Measurements from ENCODE around the gene LIM2. TPM values are rescaled to one million over a fixed set of nuclear protein-coding genes. Genes with fewer than 3 reads are reported as not detected.

The LIM2 gene
- total RNA-seq, 1 experiment from 2014 or later = not detected

DNA sequence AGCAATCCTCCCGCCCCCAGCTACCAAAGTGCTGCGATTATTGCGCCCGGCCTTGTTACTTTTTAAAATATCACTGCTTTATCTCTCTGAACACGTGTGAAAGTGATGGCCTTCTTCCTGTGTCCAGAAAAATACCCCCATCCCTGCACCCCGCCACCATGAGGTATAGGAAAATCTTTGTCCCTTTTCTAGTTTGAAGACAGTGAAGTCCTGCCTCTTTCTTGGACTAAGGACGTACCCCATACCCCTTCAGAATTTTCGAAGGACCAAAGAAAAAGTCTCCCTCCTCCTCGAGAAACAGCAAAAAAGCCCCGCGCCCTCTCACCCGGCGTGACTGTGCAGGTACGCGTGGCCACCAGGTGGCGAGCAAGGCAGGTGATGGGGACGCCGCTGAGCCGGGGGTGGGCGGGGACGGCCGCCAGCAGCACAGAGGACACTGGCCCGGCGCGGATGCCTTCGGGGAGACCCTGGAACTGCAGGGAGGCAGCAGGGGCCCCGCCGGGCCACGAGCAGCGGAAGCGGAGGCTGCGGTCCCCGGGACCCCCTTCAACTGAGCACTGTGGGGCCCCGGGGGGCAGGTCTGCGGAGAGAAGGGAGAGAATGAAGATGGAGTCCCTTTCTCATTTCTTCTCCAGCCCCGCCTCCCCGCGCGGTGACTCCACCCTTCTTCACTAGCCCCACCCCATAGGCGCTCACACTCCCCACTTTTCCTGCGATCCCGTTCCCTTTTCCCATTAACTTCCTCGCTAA is 49.0 kb downstream of the LIM2 start:
- peak overlapping the region; percentile 89 for H3K4me3 Mint-ChIP-seq
- H3K9me3 Mint-ChIP-seq = peaks cover 9% of the 10 kb centered on the region
- ChIA-PET POLR2A (interaction anchor here (1.4 kb wide), 1 partner anchor 29 kb away, joined by 4 read pairs; no protein-coding TSS in a partner anchor), CTCF (interaction anchor here (0.7 to 4.6 kb wide), 26 partner anchors 10 to 323 kb away, joined by 3 to 37 read pairs (median 6); partner anchors contain the start of genes C19orf84, ETFB and LIM2)
- DNase-seq (ENCODE audit: low spot score) (peak; percentile 91), ATAC-seq (peak; percentile 50)
- H3K27ac Mint-ChIP-seq = peak overlapping the region; percentile 98
- peaks cover 26% of the 10 kb centered on the region for H3K27me3 Mint-ChIP-seq (ENCODE audit: low read depth)
- peaks cover 21% of the 10 kb centered on the region for H3K36me3 Mint-ChIP-seq
- H3K4me1 Mint-ChIP-seq = peaks cover 32% of the 10 kb centered on the region
- TF ChIP-seq, protein P1, sequence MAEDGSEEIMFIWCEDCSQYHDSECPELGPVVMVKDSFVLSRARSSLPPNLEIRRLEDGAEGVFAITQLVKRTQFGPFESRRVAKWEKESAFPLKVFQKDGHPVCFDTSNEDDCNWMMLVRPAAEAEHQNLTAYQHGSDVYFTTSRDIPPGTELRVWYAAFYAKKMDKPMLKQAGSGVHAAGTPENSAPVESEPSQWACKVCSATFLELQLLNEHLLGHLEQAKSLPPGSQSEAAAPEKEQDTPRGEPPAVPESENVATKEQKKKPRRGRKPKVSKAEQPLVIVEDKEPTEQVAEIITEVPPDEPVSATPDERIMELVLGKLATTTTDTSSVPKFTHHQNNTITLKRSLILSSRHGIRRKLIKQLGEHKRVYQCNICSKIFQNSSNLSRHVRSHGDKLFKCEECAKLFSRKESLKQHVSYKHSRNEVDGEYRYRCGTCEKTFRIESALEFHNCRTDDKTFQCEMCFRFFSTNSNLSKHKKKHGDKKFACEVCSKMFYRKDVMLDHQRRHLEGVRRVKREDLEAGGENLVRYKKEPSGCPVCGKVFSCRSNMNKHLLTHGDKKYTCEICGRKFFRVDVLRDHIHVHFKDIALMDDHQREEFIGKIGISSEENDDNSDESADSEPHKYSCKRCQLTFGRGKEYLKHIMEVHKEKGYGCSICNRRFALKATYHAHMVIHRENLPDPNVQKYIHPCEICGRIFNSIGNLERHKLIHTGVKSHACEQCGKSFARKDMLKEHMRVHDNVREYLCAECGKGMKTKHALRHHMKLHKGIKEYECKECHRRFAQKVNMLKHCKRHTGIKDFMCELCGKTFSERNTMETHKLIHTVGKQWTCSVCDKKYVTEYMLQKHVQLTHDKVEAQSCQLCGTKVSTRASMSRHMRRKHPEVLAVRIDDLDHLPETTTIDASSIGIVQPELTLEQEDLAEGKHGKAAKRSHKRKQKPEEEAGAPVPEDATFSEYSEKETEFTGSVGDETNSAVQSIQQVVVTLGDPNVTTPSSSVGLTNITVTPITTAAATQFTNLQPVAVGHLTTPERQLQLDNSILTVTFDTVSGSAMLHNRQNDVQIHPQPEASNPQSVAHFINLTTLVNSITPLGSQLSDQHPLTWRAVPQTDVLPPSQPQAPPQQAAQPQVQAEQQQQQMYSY (CRISPR knock-in tag; IDR thresholded peaks at IDR 0.05) = no peak
- TF ChIP-seq ARID4B (CRISPR knock-in tag; IDR thresholded peaks at IDR 0.05; ENCODE audit: borderline replicate concordance) (no peak; the same call in 1 of the 2 replicates), MYBL2 (CRISPR knock-in tag; IDR thresholded peaks at IDR 0.05) (no peak), ZNF425 (CRISPR knock-in tag; conservative IDR thresholded peaks at IDR 0.05) (no peak), JAZF1 (CRISPR knock-in tag; IDR thresholded peaks at IDR 0.05) (no peak), ZNF671 (CRISPR knock-in tag; IDR thresholded peaks at IDR 0.05) (no peak), SOX15 (CRISPR knock-in tag; IDR thresholded peaks at IDR 0.05) (no peak), SP1 (CRISPR knock-in tag; conservative IDR thresholded peaks at IDR 0.05) (peak; percentile 59; the same call in 1 of the 2 replicates), ZNF317 (CRISPR knock-in tag; IDR thresholded peaks at IDR 0.05; ENCODE audit: borderline replicate concordance, low read depth) (0 out of 2 replicates have a peak, but pooled peaks have one; percentile 41), HMGA2 (CRISPR knock-in tag; IDR thresholded peaks at IDR 0.05) (no peak), OVOL2 (CRISPR knock-in tag; IDR thresholded peaks at IDR 0.05; ENCODE audit: borderline replicate concordance) (no peak), KAT7 (CRISPR knock-in tag; IDR thresholded peaks at IDR 0.05; ENCODE audit: borderline replicate concordance) (no peak), MXD4 (CRISPR knock-in tag; IDR thresholded peaks at IDR 0.05; ENCODE audit: borderline replicate concordance) (no peak), HMGXB4 (CRISPR knock-in tag; IDR thresholded peaks at IDR 0.05) (peak; percentile 63; the same call in 1 of the 2 replicates), PRRX2 (CRISPR knock-in tag; IDR thresholded peaks at IDR 0.05) (no peak)
- TF ChIP-seq, protein P2, sequence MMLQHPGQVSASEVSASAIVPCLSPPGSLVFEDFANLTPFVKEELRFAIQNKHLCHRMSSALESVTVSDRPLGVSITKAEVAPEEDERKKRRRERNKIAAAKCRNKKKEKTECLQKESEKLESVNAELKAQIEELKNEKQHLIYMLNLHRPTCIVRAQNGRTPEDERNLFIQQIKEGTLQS (CRISPR knock-in tag; conservative IDR thresholded peaks at IDR 0.05) = no peak
- TF ChIP-seq, protein P3, sequence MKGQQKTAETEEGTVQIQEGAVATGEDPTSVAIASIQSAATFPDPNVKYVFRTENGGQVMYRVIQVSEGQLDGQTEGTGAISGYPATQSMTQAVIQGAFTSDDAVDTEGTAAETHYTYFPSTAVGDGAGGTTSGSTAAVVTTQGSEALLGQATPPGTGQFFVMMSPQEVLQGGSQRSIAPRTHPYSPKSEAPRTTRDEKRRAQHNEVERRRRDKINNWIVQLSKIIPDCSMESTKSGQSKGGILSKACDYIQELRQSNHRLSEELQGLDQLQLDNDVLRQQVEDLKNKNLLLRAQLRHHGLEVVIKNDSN (CRISPR knock-in tag; IDR thresholded peaks at IDR 0.05) = peak; percentile 26; the same call in 1 of the 2 replicates
- TF ChIP-seq, protein P4, sequence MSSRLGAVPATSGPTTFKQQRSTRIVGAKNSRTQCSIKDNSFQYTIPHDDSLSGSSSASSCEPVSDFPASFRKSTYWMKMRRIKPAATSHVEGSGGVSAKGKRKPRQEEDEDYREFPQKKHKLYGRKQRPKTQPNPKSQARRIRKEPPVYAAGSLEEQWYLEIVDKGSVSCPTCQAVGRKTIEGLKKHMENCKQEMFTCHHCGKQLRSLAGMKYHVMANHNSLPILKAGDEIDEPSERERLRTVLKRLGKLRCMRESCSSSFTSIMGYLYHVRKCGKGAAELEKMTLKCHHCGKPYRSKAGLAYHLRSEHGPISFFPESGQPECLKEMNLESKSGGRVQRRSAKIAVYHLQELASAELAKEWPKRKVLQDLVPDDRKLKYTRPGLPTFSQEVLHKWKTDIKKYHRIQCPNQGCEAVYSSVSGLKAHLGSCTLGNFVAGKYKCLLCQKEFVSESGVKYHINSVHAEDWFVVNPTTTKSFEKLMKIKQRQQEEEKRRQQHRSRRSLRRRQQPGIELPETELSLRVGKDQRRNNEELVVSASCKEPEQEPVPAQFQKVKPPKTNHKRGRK (CRISPR knock-in tag; IDR thresholded peaks at IDR 0.05; ENCODE audit: borderline replicate concordance) = no peak
- TF ChIP-seq, protein P5, sequence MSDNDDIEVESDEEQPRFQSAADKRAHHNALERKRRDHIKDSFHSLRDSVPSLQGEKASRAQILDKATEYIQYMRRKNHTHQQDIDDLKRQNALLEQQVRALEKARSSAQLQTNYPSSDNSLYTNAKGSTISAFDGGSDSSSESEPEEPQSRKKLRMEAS (CRISPR knock-in tag; IDR thresholded peaks at IDR 0.05) = peak; percentile 62; the same call in 1 of the 2 replicates

Data from WTC11 (cell line).